ENCODE results near the gene FAM25G.
"Not testable (repeated sequence)": the region's sequence is repeated elsewhere in the genome, so short reads cannot be mapped to it uniquely, and the experiment has no call there.

The FAM25G gene

GRCh38 chr10:47462577-47463358 is 28.7 kb downstream of the FAM25G start:
- not testable (repeated sequence) for H3K4me2 ChIP-seq (ENCODE audit: low read length); H3K9ac ChIP-seq (ENCODE audit: low read depth, low read length); H3K4me3 ChIP-seq (ENCODE audit: low read length); H3K9me3 ChIP-seq (replicated peaks; ENCODE audit: low read length); H3K36me3 ChIP-seq (ENCODE audit: insufficient read depth, low read length); H3K27me3 ChIP-seq (ENCODE audit: control insufficient read depth, insufficient read depth, low read length)
- peaks cover 16% of the 10 kb centered on the region for H3K4me1 ChIP-seq (ENCODE audit: control insufficient read depth, insufficient read depth, low read length)

GRCh38 chr10:47461261-47461687 is 30.2 kb downstream of the FAM25G start:
- not testable (repeated sequence) for H3K27me3 ChIP-seq (ENCODE audit: control insufficient read depth, insufficient read depth, low read length); H3K36me3 ChIP-seq (ENCODE audit: insufficient read depth, low read length); H3K9me3 ChIP-seq (replicated peaks; ENCODE audit: low read length)
- Histone ChIP-seq H3K9ac (ENCODE audit: low read depth, low read length) (peak overlapping the region; percentile 38), H3K4me1 (ENCODE audit: control insufficient read depth, insufficient read depth, low read length) (peaks cover 16% of the 10 kb centered on the region), H3K4me3 (ENCODE audit: low read length) (peak overlapping the region; percentile 28), H3K4me2 (ENCODE audit: low read length) (peak overlapping the region; percentile 63)

GRCh38 chr10:47458466-47459154 is 32.9 kb downstream of the FAM25G start:
- Histone ChIP-seq H3K9me3 (replicated peaks; ENCODE audit: low read length) (no peaks in the 10 kb centered on the region), H3K27me3 (ENCODE audit: control insufficient read depth, insufficient read depth, low read length) (peaks cover 19% of the 10 kb centered on the region), H3K9ac (ENCODE audit: low read depth, low read length) (no peak overlapping the region), H3K4me3 (ENCODE audit: low read length) (no peak overlapping the region), H3K36me3 (ENCODE audit: insufficient read depth, low read length) (no peaks in the 10 kb centered on the region), H3K4me1 (ENCODE audit: control insufficient read depth, insufficient read depth, low read length) (peaks cover 16% of the 10 kb centered on the region), H3K4me2 (ENCODE audit: low read length) (no peak overlapping the region)

GRCh38 chr10:47457826-47458225 is 33.7 kb downstream of the FAM25G start:
- Histone ChIP-seq H3K4me1 (ENCODE audit: control insufficient read depth, insufficient read depth, low read length) (peaks cover 16% of the 10 kb centered on the region), H3K9ac (ENCODE audit: low read depth, low read length) (no peak overlapping the region), H3K9me3 (replicated peaks; ENCODE audit: low read length) (no peaks in the 10 kb centered on the region), H3K27me3 (ENCODE audit: control insufficient read depth, insufficient read depth, low read length) (peaks cover 26% of the 10 kb centered on the region), H3K4me3 (ENCODE audit: low read length) (no peak overlapping the region), H3K36me3 (ENCODE audit: insufficient read depth, low read length) (no peaks in the 10 kb centered on the region), H3K4me2 (ENCODE audit: low read length) (no peak overlapping the region)

GRCh38 chr10:47457528-47457820 is 34.0 kb downstream of the FAM25G start:
- H3K9ac ChIP-seq (ENCODE audit: low read depth, low read length) = no peak overlapping the region
- H3K4me1 ChIP-seq (ENCODE audit: control insufficient read depth, insufficient read depth, low read length) = peaks cover 16% of the 10 kb centered on the region
- H3K4me3 ChIP-seq (ENCODE audit: low read length) = no peak overlapping the region
- no peaks in the 10 kb centered on the region for H3K9me3 ChIP-seq (replicated peaks; ENCODE audit: low read length)
- H3K27me3 ChIP-seq (ENCODE audit: control insufficient read depth, insufficient read depth, low read length) = peaks cover 30% of the 10 kb centered on the region
- H3K4me2 ChIP-seq (ENCODE audit: low read length) = no peak overlapping the region
- no peaks in the 10 kb centered on the region for H3K36me3 ChIP-seq (ENCODE audit: insufficient read depth, low read length)

GRCh38 chr10:47456794-47457527 is 34.5 kb downstream of the FAM25G start:
- Histone ChIP-seq H3K9ac (ENCODE audit: low read depth, low read length) (no peak overlapping the region), H3K9me3 (replicated peaks; ENCODE audit: low read length) (no peaks in the 10 kb centered on the region), H3K4me3 (ENCODE audit: low read length) (no peak overlapping the region), H3K36me3 (ENCODE audit: insufficient read depth, low read length) (no peaks in the 10 kb centered on the region), H3K27me3 (ENCODE audit: control insufficient read depth, insufficient read depth, low read length) (peaks cover 31% of the 10 kb centered on the region), H3K4me1 (ENCODE audit: control insufficient read depth, insufficient read depth, low read length) (peaks cover 13% of the 10 kb centered on the region), H3K4me2 (ENCODE audit: low read length) (no peak overlapping the region)

GRCh38 chr10:47456079-47456785 is 35.3 kb downstream of the FAM25G start:
- H3K9me3 ChIP-seq (replicated peaks; ENCODE audit: low read length) = no peaks in the 10 kb centered on the region
- peaks cover 34% of the 10 kb centered on the region for H3K27me3 ChIP-seq (ENCODE audit: control insufficient read depth, insufficient read depth, low read length)
- no peak overlapping the region for H3K4me3 ChIP-seq (ENCODE audit: low read length)
- no peak overlapping the region for H3K4me2 ChIP-seq (ENCODE audit: low read length)
- no peaks in the 10 kb centered on the region for H3K36me3 ChIP-seq (ENCODE audit: insufficient read depth, low read length)
- peaks cover 10% of the 10 kb centered on the region for H3K4me1 ChIP-seq (ENCODE audit: control insufficient read depth, insufficient read depth, low read length)
- no peak overlapping the region for H3K9ac ChIP-seq (ENCODE audit: low read depth, low read length)

GRCh38 chr10:47455350-47456078 is 36.0 kb downstream of the FAM25G start:
- not testable (repeated sequence) for H3K4me1 ChIP-seq (ENCODE audit: control insufficient read depth, insufficient read depth, low read length); H3K4me2 ChIP-seq (ENCODE audit: low read length); H3K36me3 ChIP-seq (ENCODE audit: insufficient read depth, low read length); H3K4me3 ChIP-seq (ENCODE audit: low read length); H3K9me3 ChIP-seq (replicated peaks; ENCODE audit: low read length); H3K9ac ChIP-seq (ENCODE audit: low read depth, low read length)
- H3K27me3 ChIP-seq (ENCODE audit: control insufficient read depth, insufficient read depth, low read length) = peaks cover 38% of the 10 kb centered on the region

- Histone ChIP-seq H3K4me2 (ENCODE audit: low read length) (no peak overlapping the region), H3K4me3 (ENCODE audit: low read length) (no peak overlapping the region), H3K9me3 (replicated peaks; ENCODE audit: low read length) (no peaks in the 10 kb centered on the region), H3K4me1 (ENCODE audit: control insufficient read depth, insufficient read depth, low read length) (peaks cover 8% of the 10 kb centered on the region), H3K36me3 (ENCODE audit: insufficient read depth, low read length) (no peaks in the 10 kb centered on the region), H3K27me3 (ENCODE audit: control insufficient read depth, insufficient read depth, low read length) (peaks cover 46% of the 10 kb centered on the region), H3K9ac (ENCODE audit: low read depth, low read length) (no peak overlapping the region)
Measured at GRCh38 chr10:47454780-47455058, 36.8 kb downstream of the FAM25G start.

GRCh38 chr10:47454008-47454779 is 37.3 kb downstream of the FAM25G start:
- H3K4me3 ChIP-seq (ENCODE audit: low read length) = no peak overlapping the region
- H3K4me1 ChIP-seq (ENCODE audit: control insufficient read depth, insufficient read depth, low read length) = peaks cover 8% of the 10 kb centered on the region
- H3K4me2 ChIP-seq (ENCODE audit: low read length) = no peak overlapping the region
- H3K9me3 ChIP-seq (replicated peaks; ENCODE audit: low read length) = no peaks in the 10 kb centered on the region
- H3K27me3 ChIP-seq (ENCODE audit: control insufficient read depth, insufficient read depth, low read length) = peaks cover 49% of the 10 kb centered on the region
- no peaks in the 10 kb centered on the region for H3K36me3 ChIP-seq (ENCODE audit: insufficient read depth, low read length)
- no peak overlapping the region for H3K9ac ChIP-seq (ENCODE audit: low read depth, low read length)

All from skeletal muscle satellite cell (primary cell).